Putamen (tissue), 1 donor: ENCODE data around the gene KRT84.
A peak's percentile ranks its signal among the peaks of the same experiment; 100 is the strongest.

Source experiments
- DNase-seq: peaks from one replicate; pipeline ENCODE4 v3.0.0-alpha.2; 2016; ENCODE audit warnings: low spot score

KRT84 gene

GRCh38 chr12:52382854-52383253, 2.6 kb downstream of the KRT84 start:
- DNase-seq: no peak

DNA sequence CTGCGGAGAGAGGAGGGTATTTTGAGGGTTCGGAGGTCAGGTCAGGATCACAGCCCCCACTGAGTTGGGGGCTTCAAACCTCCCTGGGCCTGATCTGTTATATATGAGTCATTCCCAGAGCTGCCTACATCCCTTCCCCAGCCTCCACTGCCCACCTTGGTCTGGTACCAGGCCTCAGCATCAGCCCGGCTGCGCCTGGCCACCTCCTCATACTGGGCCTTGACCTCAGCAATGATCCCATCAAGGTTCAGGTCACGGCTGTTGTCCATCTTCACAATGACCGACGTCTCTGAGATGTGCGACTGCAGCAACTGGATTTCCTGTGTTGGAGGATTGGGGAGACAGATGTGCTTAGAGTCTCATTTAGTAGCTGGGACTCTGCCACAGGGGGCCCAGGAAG, 4.2 kb downstream of the KRT84 start:
- DNase-seq: no peak

GRCh38 chr12:52380271-52380694, 5.2 kb downstream of the KRT84 start:
- DNase-seq: peak; percentile 17

- no peak for DNase-seq
Measured at GRCh38 chr12:52379536-52379935, 5.9 kb downstream of the KRT84 start.

- no peak for DNase-seq
Measured at GRCh38 chr12:52378091-52378490, 7.4 kb downstream of the KRT84 start.

DNA sequence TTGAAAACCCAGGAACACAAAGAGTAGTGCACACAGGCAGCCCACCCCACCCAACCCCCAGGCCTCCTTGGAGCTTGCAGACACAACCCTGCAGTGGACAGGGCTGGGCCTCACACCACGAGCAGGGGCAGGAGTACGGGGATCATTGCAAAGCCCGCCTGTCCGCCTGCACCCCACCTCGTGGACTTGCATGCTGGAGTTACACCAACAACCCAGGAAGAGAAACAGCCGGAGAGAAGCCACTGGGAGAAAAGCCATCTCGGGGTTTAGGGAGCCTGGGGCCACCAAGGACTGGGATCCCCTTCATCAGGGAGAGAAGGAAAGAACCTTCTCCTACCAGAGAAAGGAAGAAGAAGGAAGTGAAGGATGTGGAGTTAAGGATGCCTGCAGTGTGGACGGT, 8.2 kb downstream of the KRT84 start:
- DNase-seq: no peak

- DNase-seq: peak; percentile 70
Measured at GRCh38 chr12:52372216-52373154, 13.0 kb downstream of the KRT84 start.

DNA sequence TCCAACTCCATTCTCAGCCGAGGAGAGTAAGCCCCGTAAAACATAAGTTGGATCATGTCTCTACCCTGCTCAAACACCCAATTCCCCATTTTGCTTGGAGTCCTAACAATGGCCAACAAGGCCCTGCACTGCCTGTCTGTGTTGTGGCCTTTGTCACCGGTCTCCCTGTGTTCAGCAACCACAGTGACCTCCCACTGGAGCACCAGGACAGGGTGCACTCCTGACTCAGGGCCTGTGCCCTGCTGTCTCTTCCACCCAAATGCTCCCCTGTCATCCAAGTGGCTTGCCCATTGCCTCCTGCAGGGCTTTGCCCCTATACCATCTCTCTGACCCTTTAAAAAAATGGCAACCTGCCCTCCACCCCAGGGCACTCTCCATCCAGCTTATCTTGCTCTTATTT, 13.7 kb downstream of the KRT84 start:
- DNase-seq: no peak

DNA sequence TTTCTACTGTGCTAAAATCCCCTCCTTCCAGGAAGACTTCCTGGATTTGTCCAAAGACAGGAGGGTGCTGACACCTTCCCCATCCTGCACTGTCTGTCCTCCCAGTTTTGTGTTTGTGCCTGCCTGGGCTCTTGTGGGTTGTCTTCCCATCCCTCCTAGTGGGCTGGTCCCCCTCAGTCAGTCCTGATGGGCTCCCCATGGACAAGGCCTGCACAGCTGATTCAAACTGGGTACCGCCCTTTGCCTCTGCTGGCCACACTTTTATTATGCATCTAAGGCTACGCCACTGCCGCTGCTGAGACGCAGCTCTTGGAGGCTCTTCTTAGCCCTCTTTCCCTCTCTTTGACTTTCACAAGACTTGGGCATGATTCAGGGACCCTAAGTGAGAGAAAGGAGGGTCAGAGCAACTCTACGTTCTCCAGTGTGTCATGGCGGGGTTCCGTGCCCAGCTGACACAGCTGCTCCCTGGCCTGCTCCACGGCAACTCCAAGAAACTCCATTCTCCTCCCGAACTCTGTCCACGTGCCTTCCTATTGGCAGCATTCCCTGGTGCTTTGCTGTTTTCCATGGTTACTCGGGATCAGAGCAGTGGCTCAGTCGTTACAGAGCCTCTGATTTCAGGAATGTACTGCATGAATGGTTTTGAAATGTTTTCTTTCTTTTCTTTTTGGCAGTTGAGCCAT, 14.4 kb downstream of the KRT84 start:
- DNase-seq: peak; percentile 70

GRCh38 chr12:52369809-52370208, 15.6 kb downstream of the KRT84 start:
- no peak for DNase-seq

- no peak for DNase-seq
Measured at GRCh38 chr12:52369211-52369610, 16.2 kb downstream of the KRT84 start.

GRCh38 chr12:52368508-52368907, 16.9 kb downstream of the KRT84 start:
- DNase-seq: no peak

GRCh38 chr12:52367876-52368275, 17.6 kb downstream of the KRT84 start:
- DNase-seq: no peak

GRCh38 chr12:52366738-52367485, 18.5 kb downstream of the KRT84 start, which contains the start of gene KRT85:
KRT85 (minus strand) TSS chr12:52367481; CDS start chr12:52367405, 76 bp downstream.
- DNase-seq: no peak

DNA sequence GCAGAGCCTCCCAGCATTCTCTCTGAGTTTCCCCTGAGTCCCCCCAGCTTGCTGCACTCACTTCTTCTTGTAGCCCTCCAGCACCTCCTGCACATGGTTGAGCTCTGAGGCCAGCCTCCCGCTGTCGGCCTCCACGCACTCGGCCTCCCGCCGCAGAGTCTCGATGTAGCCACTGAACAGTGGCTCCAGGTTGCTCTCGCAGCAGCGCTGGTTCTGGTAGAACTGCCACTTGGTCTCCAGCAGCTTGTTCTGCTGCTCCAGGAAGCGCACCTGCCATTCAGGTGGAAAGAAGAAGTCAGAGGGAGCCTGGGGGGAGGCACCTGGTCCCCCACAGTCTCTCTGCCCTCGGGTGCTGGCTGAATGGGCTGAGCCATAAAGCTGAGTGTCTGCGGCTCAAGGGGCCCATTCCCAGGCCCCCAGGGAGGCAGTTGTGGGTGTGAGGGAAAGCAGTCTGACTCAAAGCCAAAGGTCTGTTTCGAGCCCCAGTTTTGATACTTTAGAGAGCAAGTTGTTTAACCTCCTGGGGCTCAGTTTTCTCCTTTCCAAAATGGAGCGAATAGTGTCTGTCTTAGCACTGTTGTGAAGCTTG, 20.5 kb downstream of the KRT84 start:
- no peak for DNase-seq

DNA sequence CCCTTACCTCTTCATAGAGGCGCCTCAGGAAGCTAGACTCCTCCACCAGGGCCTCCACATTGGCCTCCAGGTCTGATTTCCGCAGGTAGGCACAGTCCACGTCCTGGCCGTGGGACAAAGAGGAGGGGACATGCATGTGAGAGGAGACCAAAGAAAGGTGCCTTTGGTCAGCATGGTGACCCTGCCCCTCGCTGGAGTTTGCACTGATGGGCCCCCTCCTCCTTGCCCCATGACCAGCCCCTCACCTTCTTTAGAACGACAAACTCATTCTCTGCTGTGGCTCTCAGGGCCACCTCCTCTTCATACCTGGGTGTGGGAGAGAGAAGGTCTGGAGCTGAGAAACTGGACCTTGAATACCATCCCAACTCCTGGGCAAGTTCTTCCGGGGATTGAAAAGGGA, 21.4 kb downstream of the KRT84 start:
- DNase-seq: no peak

DNA sequence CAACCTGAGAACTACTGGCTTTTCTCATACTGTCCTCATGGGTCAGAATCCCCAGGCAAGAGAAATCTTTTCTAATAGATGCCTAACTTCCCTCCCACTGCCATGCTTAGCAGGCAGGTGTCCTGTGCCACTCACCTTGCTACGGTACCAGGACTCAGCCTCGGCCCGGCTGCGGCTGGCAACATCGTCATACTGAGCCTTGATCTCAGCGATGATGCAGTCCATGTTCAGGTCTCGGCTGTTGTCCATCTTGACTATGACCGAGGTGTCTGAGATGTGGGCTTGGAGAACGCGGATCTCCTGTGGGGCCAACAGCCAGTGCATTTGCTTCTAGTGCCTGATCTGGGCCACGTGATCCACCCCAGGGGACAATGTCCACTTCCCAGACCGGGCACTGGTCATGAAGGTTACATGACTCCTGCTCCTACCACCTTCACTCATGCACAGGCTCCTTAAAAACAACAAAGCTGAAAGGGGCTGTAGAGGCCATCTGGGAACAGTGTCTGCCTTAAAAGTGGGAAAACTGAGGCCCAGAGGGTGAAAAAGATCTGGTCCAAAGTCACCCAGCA, 22.3 kb downstream of the KRT84 start:
- no peak for DNase-seq

GRCh38 chr12:52362118-52362726, 23.2 kb downstream of the KRT84 start:
- DNase-seq: no peak

- DNase-seq: no peak
Measured at GRCh38 chr12:52361553-52361952, 23.9 kb downstream of the KRT84 start.

- DNase-seq: no peak
Measured at GRCh38 chr12:52360663-52361271, 24.7 kb downstream of the KRT84 start.
